OCI-LY7 (cell line): ENCODE measurements around the gene PTPN21. TPM values are rescaled to one million over a fixed set of nuclear protein-coding genes. Genes with fewer than 3 reads are reported as not detected.

Source experiments
- BruUV-seq: library from RNA; stranded (reverse); fragments of 400-500 nt; replicated peaks from 2 replicates; lab custom pipeline; 2021; lab: Mats Ljungman, UMichigan
- CTCF ChIA-PET: fragments of 300-600 bp; sonication (Branson Sonifier 250); formaldehyde crosslinking; loops from one replicate; lab custom pipeline; 2022; ENCODE audit warnings: antibody characterized with exemption; ENCODE audit not compliant: unreplicated experiment; lab: Charles Lee
- POLR2A ChIA-PET: fragments of 300-600 bp; sonication (Branson Sonifier 250); formaldehyde crosslinking; loops from one replicate; lab custom pipeline; 2022; ENCODE audit warnings: antibody characterized with exemption; lab: Charles Lee
- DNase-seq: peaks from one replicate; pipeline ENCODE4 v3.0.0-alpha.2; 2015; ENCODE audit warnings: low spot score
- H2AFZ ChIP-seq: fragments of 200-600 bp; sonication (generic), shearing (Covaris generic); 2 replicates; pipeline ENCODE4 v1.6.1; 2014; ENCODE audit warnings: mild to moderate bottlenecking, antibody characterized with exemption, low read length, moderate library complexity
- H3K27ac ChIP-seq: fragments of 200-600 bp; sonication (generic); 2 replicates; pipeline ENCODE4 v1.5.1; 2014; ENCODE audit warnings: mixed run types, low read depth, mild to moderate bottlenecking, moderate library complexity, low read length, inconsistent platforms; ENCODE audit not compliant: poor library complexity, severe bottlenecking
- H3K36me3 ChIP-seq: fragments of 200-600 bp; sonication (generic); 2 replicates; pipeline ENCODE4 v1.6.1; 2014; ENCODE audit warnings: mild to moderate bottlenecking, antibody characterized with exemption, low read length, moderate library complexity, mixed read lengths; ENCODE audit not compliant: insufficient read depth
- H3K4me1 ChIP-seq: fragments of 200-600 bp; sonication (generic); 2 replicates; pipeline ENCODE4 v1.5.1; 2014; ENCODE audit warnings: mild to moderate bottlenecking, low read length; ENCODE audit not compliant: insufficient read depth, poor library complexity, severe bottlenecking
- H3K4me2 ChIP-seq: fragments of 200-600 bp; sonication (generic); 2 replicates; pipeline ENCODE4 v1.6.1; 2014; ENCODE audit warnings: mild to moderate bottlenecking, low read length
- H3K4me3 ChIP-seq: fragments of 200-600 bp; sonication (generic); 2 replicates; pipeline ENCODE4 v1.5.1; 2014; ENCODE audit warnings: mild to moderate bottlenecking, low read depth, low read length; ENCODE audit not compliant: poor library complexity, severe bottlenecking
- H3K79me2 ChIP-seq: fragments of 200-600 bp; sonication (generic); 2 replicates; pipeline ENCODE4 v1.6.1; 2016; ENCODE audit warnings: low read depth, mild to moderate bottlenecking, low read length, moderate library complexity, mixed read lengths; ENCODE audit not compliant: insufficient read depth
- H3K9me2 ChIP-seq: fragments of 200-600 bp; sonication (generic); 2 replicates; pipeline ENCODE4 v1.6.1; 2016; ENCODE audit warnings: mild to moderate bottlenecking, low read length, mixed read lengths; ENCODE audit not compliant: insufficient read depth
- H3K9me3 ChIP-seq: fragments of 200-600 bp; sonication (generic); 2 replicates; pipeline ENCODE4 v1.6.1; 2014; ENCODE audit warnings: mild to moderate bottlenecking, mixed run types, low read length, mixed read lengths
- H4K20me1 ChIP-seq: fragments of 200-600 bp; sonication (generic); 2 replicates; pipeline ENCODE4 v1.6.1; 2014; ENCODE audit warnings: mild to moderate bottlenecking, antibody characterized with exemption, low read length, moderate library complexity, mixed read lengths; ENCODE audit not compliant: insufficient read depth
- CTCF ChIP-seq: fragments of 200-600 bp; sonication (generic); conservative IDR thresholded peaks from 2 replicates; pipeline ENCODE4 v1.5.1; 2014; ENCODE audit warnings: mild to moderate bottlenecking, antibody characterized with exemption, low read length, moderate library complexity, mixed read lengths
- EZH2phosphoT487 ChIP-seq: fragments of 200-600 bp; sonication (generic); IDR thresholded peaks from 2 replicates; pipeline ENCODE4 v1.6.1; 2018; ENCODE audit warnings: low read depth, borderline replicate concordance, mild to moderate bottlenecking, mixed run types, antibody characterized with exemption, low read length, moderate library complexity, mixed read lengths
- intact Hi-C: fragments of 100-400 bp; cut with micrococcal nuclease; formaldehyde crosslinking; loops from one replicate; pipeline ENCODE4 v1.10.0; 2022; ENCODE audit not compliant: unreplicated experiment
- total RNA-seq, 2 experiments: library from RNA; depleted of rRNA in 1 of 2; stranded (reverse); fragments of >200 nt in 1 of 2; shearing (Covaris generic) in 1 of 2; gene quantifications; 2 replicates each; pipeline ENCODE4 v1.2.3, GENCODE V29; 2014 to 2022

PTPN21 gene
- total RNA-seq, 2 experiments from 2014 or later: not detected

GRCh38 chr14:88545256-88545655, 9.6 kb downstream of the PTPN21 start:
- Histone ChIP-seq H3K9me2 (no peaks in the 10 kb centered on the region), H3K36me3 (no peaks in the 10 kb centered on the region), H3K27ac (no peak overlapping the region), H3K79me2 (no peaks in the 10 kb centered on the region), H3K4me3 (no peak overlapping the region), H3K9me3 (no peaks in the 10 kb centered on the region), H3K4me1 (no peaks in the 10 kb centered on the region), H2AFZ (no peak overlapping the region), H3K4me2 (no peak overlapping the region), H4K20me1 (no peaks in the 10 kb centered on the region)
- intact Hi-C loops: no loop called here
- no peak for TF ChIP-seq EZH2phosphoT487
- TF ChIP-seq CTCF: no peak
- ChIA-PET CTCF (no interaction called here), POLR2A (no interaction called here)
- DNase-seq: no peak
- no TSS peak for BruUV-seq

GRCh38 chr14:88542857-88543795, 11.7 kb downstream of the PTPN21 start:
- Histone ChIP-seq H3K4me1 (no peaks in the 10 kb centered on the region), H3K9me2 (no peaks in the 10 kb centered on the region), H3K79me2 (no peaks in the 10 kb centered on the region), H3K4me2 (no peak overlapping the region), H4K20me1 (no peaks in the 10 kb centered on the region), H3K27ac (no peak overlapping the region), H3K4me3 (no peak overlapping the region), H2AFZ (no peak overlapping the region), H3K9me3 (no peaks in the 10 kb centered on the region), H3K36me3 (no peaks in the 10 kb centered on the region)
- DNase-seq: no peak
- no TSS peak for BruUV-seq
- TF ChIP-seq CTCF (no peak), EZH2phosphoT487 (no peak)
- POLR2A ChIA-PET: no interaction called here
- intact Hi-C loops: no loop called here
- CTCF ChIA-PET: no interaction called here

GRCh38 chr14:88541324-88541723, 13.5 kb downstream of the PTPN21 start:
- CTCF ChIA-PET: no interaction called here
- no TSS peak for BruUV-seq

More at GRCh38 chr14:88541324-88541723, 13.5 kb downstream of the PTPN21 start:
- no peak overlapping the region for H3K27ac ChIP-seq
- POLR2A ChIA-PET: no interaction called here
- TF ChIP-seq EZH2phosphoT487 (no peak), CTCF (no peak)
- H3K36me3 ChIP-seq: no peaks in the 10 kb centered on the region
- no peak overlapping the region for H2AFZ ChIP-seq
- no peak overlapping the region for H3K4me3 ChIP-seq
- no peaks in the 10 kb centered on the region for H4K20me1 ChIP-seq
- DNase-seq: no peak
- no peaks in the 10 kb centered on the region for H3K4me1 ChIP-seq
- no peak overlapping the region for H3K4me2 ChIP-seq
- no peaks in the 10 kb centered on the region for H3K9me3 ChIP-seq
- intact Hi-C loops: no loop called here
- H3K9me2 ChIP-seq: no peaks in the 10 kb centered on the region
- no peaks in the 10 kb centered on the region for H3K79me2 ChIP-seq
